ENCODE measurements around the gene LMCD1. TPM values are rescaled to one million over a fixed set of nuclear protein-coding genes. Genes with fewer than 3 reads are reported as not detected.

The LMCD1 gene
- total RNA-seq, 2 experiments from 2014 or later, result 0.36 to 0.55 TPM

GRCh38 chr3:8524249-8524648, 22.6 kb downstream of the LMCD1 start:
- no peaks in the 10 kb centered on the region for H3K4me1 Mint-ChIP-seq (ENCODE audit: low read depth)
- no peaks in the 10 kb centered on the region for H3K36me3 Mint-ChIP-seq (ENCODE audit: low read depth)
- peaks cover 7% of the 10 kb centered on the region for H3K27me3 Mint-ChIP-seq
- no peak for ATAC-seq (ENCODE audit: poor library complexity)
- Histone ChIP-seq H3K9me3 (ENCODE audit: control insufficient read depth in 1 of 2, insufficient read depth in 1 of 2, low read length in 2 of 2) (no peaks in the 10 kb centered on the region), H3K36me3 (ENCODE audit: insufficient read depth, low read length) (no peaks in the 10 kb centered on the region), H3K4me1 (ENCODE audit: insufficient read depth, low read length) (no peaks in the 10 kb centered on the region), H3K4me3 (ENCODE audit: low read length) (no peak overlapping the region), H3K27ac (ENCODE audit: low read depth in 1 of 2, low read length in 2 of 2) (no peak overlapping the region), H3K27me3 (ENCODE audit: control insufficient read depth in 1 of 2, insufficient read depth in 2 of 2, low read length in 2 of 2) (no peaks in the 10 kb centered on the region)
- DNase-seq, result no peak
- intact Hi-C loops (cut with DNase I, micrococcal nuclease), result no loop called here
- ChIA-PET CTCF (no interaction called here), POLR2A (no interaction called here)
- H3K27ac Mint-ChIP-seq, result no peak overlapping the region
- no peak for TF ChIP-seq CTCF (IDR thresholded peaks at IDR 0.05)
- H3K4me3 Mint-ChIP-seq, result no peak overlapping the region
- peaks cover 3% of the 10 kb centered on the region for H3K9me3 Mint-ChIP-seq

DNA sequence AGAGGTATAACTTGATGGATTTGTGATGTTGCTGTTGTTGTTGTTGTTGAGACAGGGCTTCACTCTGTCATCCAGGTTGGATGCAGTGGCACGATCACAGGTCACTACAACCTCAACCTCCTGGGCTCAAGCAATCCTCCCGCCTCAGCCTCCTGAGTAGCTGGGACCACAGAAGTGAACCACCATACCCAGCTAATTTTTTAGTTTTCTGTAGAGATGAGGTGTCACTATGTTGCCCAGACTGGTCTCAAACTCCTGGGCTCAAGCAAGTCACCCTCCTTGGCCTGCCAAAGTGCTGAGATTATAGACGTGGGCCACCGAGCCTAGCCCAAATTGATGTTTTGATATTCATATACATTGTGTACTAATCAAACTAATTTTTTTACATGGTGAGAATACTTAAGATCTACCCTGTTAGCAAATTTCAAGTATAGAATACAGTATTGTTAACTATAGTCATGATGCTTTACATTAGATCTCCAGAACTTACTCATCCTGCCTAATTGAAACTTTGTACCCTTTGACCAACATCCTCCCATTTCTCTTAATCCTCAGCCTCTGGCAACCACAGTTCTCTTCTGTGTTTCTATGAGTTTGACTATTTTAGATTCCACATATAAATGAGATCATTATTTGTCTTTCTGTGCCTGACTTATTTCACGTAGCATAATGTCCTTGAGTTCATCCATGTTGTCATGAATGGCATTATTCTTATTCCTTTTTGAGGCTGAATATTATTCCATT, 23.2 kb downstream of the LMCD1 start:
- ATAC-seq (ENCODE audit: poor library complexity), result no peak
- no peak overlapping the region for H3K4me3 Mint-ChIP-seq

DNA sequence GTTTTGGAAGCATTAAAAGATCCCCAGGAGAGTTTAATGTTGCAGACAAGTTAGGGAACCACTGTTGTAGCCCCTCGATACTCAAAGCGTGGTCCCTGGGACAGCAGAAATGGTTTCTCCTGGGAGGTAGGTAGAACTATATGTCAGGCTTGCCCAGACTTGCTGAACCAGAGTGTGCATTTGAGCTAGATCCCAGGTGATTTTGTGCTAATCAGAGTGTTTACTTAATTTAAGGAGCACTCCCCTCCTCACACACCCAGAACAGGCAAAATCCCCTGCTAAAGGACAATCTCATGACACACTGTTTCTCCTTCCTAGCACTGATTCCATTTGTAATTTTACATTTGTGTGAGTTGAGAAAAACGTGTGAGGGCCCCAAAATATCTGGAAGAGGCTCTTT, 24.3 kb downstream of the LMCD1 start:
- no peak for ATAC-seq (ENCODE audit: poor library complexity)
- intact Hi-C loops (cut with DNase I, micrococcal nuclease), result no loop called here
- Mint-ChIP-seq H3K9me3 (peaks cover 3% of the 10 kb centered on the region), H3K4me3 (no peak overlapping the region), H3K4me1 (ENCODE audit: low read depth) (no peaks in the 10 kb centered on the region), H3K27me3 (peaks cover 7% of the 10 kb centered on the region), H3K27ac (no peak overlapping the region), H3K36me3 (ENCODE audit: low read depth) (no peaks in the 10 kb centered on the region)
- Histone ChIP-seq H3K9me3 (ENCODE audit: control insufficient read depth in 1 of 2, insufficient read depth in 1 of 2, low read length in 2 of 2) (no peaks in the 10 kb centered on the region), H3K27ac (ENCODE audit: low read depth in 1 of 2, low read length in 2 of 2) (no peak overlapping the region), H3K36me3 (ENCODE audit: insufficient read depth, low read length) (no peaks in the 10 kb centered on the region), H3K27me3 (ENCODE audit: control insufficient read depth in 1 of 2, insufficient read depth in 2 of 2, low read length in 2 of 2) (no peaks in the 10 kb centered on the region), H3K4me3 (ENCODE audit: low read length) (no peak overlapping the region), H3K4me1 (ENCODE audit: insufficient read depth, low read length) (no peaks in the 10 kb centered on the region)
- POLR2A ChIA-PET, result no interaction called here
- TF ChIP-seq CTCF (IDR thresholded peaks at IDR 0.05), result no peak
- DNase-seq, result no peak
- CTCF ChIA-PET, result no interaction called here

More for the DNA sequence above, 23.2 kb downstream of the LMCD1 start:
- no peak overlapping the region for H3K27ac Mint-ChIP-seq
- no peak for TF ChIP-seq CTCF (IDR thresholded peaks at IDR 0.05)
- no peaks in the 10 kb centered on the region for H3K9me3 ChIP-seq (ENCODE audit: control insufficient read depth in 1 of 2, insufficient read depth in 1 of 2, low read length in 2 of 2)
- intact Hi-C loops (cut with DNase I, micrococcal nuclease), result no loop called here
- H3K4me1 Mint-ChIP-seq (ENCODE audit: low read depth), result no peaks in the 10 kb centered on the region
- POLR2A ChIA-PET, result no interaction called here
- no peak for DNase-seq
- H3K27ac ChIP-seq (ENCODE audit: low read depth in 1 of 2, low read length in 2 of 2), result no peak overlapping the region
- H3K27me3 Mint-ChIP-seq, result peaks cover 7% of the 10 kb centered on the region
- H3K27me3 ChIP-seq (ENCODE audit: control insufficient read depth in 1 of 2, insufficient read depth in 2 of 2, low read length in 2 of 2), result no peaks in the 10 kb centered on the region
- peaks cover 3% of the 10 kb centered on the region for H3K9me3 Mint-ChIP-seq
- H3K36me3 Mint-ChIP-seq (ENCODE audit: low read depth), result no peaks in the 10 kb centered on the region
- CTCF ChIA-PET, result no interaction called here
- no peaks in the 10 kb centered on the region for H3K4me1 ChIP-seq (ENCODE audit: insufficient read depth, low read length)
- no peak overlapping the region for H3K4me3 ChIP-seq (ENCODE audit: low read length)
- H3K36me3 ChIP-seq (ENCODE audit: insufficient read depth, low read length), result no peaks in the 10 kb centered on the region
